HL-60/S4 treated with retinoic acid at 250 ng/mL for 4 days and 3 days (cell line): ENCODE data around the gene OSBPL5.

Source experiments
- in situ Hi-C: fragments of 300-500 bp; cut with MboI; formaldehyde crosslinking; loops from 2 replicates; pipeline ENCODE4 v1.7.0; 2022; ENCODE audit warnings: low sequenced_read_pairs

OSBPL5 gene

DNA sequence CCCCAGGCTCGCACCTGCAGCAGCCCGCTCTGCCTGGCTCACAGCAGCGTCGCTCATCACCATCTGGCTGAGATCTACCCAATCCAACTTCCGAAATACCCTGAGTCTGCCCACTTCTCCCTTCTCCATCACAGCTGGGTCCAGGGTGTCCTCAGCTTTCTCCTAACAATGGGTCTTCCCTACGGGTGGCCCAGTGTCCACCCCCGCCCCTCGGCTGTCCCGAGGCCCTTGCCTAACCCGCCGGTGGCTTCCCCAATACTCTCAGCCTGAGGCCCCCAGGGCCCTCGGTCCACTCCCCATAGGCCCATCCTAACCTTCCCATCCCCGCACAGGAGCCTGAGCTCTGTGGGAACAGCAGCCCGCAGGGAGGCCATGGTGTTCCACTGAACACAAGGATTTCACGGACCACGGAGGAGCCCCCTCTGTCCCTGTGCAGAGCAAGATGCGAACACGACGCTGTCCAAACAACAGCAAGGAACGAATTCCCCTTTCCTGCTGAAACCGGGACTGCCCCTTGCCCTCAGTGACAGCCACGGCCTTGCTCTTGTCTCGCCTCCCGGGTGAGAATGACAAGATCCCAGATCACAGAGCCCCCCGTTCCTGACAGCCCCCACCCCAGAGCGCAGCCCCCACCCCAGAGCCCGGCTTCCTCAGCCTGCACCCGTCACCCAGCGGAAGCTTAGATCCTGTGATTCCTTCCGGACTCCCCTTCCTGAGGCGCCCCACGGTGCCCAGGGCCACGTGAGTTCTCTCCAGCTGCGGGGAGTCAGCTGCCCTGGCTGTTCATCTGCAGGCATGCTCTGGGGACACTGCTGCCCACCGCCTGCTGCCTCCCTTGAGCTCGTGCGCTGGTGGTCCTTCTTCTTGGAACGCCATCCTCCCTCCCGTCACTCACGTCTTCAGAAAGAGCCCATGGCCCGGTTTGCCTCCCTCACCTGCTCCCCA is 59.0 kb downstream of the OSBPL5 start:
- in situ Hi-C loops, result loop anchor here (10.0 kb wide), 1 partner anchor 109 kb away; the partner anchor contains the start of gene MRGPRG

DNA sequence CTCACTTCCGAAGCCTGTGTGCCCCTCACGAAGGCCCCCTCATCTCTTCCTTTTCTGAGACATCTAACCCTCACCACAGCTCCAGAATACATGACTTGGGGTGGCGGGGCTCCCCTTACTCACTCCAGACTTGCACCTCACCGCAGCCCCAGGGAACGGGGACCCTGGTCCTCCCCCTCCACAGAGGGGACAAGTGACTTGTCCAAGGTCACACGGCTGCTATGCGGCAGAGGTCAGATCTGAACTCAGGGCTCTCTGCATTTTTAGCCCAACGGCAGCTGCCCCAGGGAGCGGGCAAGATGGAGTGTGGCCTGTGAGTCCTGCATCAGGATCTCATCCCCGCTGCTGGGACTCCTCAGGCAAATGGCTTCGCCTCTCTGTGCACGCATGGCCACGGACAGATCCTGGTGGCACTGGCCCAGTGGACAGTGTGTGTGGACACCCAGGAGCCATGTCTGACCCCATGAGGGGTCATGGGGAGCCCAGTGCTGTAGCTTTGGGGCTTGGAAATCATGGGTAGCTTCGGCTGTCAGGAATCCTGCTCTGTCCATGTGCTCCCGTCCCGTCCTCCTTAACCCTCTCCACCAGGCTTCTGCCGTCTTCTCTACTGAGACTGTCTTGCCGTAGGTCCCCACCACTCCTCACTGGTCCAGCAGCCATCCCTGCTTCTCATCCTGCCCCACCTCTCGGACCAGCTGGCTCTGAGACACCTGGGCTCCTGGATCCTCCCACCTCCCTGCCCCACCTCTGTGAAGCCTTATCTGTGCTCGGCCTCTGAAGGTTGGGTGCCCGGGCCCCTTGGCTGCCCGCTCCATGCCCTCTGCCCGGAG is 59.9 kb downstream of the OSBPL5 start:
- in situ Hi-C loops, result loop anchor here (10.0 kb wide), 1 partner anchor 110 kb away; the partner anchor contains the start of gene MRGPRG

DNA sequence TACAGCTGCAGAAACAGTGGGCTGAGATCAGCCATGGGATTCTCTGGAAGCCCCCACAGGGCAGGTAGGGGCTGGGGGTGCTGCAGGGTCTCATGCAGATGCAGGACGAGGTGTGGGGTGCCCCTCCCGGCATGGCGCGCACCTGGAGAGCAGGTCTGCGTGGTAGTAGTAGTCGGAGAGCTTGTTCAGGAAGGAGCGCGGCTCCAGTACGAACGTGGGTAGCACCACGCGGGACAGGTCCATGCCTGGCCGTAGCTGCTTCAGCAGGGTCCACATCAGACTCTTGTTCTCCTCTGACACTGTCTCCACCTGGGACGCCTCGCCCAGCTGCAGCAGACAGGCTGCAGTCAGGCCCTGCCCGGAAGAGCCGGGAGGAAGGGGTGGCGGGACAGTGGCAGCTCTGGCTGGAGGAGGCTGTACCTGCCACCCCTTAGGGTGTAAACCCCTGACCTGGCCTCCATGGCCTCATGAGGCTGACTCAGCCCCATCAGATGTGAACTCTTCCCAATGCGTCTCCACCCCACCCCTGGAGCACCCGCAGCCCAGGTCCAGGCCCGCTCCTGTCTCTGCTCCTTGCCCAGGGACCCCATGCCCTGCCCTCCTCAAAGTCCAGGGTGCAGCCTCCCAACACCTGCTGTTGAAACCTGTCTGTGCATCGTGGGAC is 60.9 kb downstream of the OSBPL5 start:
- in situ Hi-C loops, result loop anchor here (10.0 kb wide), 1 partner anchor 111 kb away; the partner anchor contains the start of gene MRGPRG

DNA sequence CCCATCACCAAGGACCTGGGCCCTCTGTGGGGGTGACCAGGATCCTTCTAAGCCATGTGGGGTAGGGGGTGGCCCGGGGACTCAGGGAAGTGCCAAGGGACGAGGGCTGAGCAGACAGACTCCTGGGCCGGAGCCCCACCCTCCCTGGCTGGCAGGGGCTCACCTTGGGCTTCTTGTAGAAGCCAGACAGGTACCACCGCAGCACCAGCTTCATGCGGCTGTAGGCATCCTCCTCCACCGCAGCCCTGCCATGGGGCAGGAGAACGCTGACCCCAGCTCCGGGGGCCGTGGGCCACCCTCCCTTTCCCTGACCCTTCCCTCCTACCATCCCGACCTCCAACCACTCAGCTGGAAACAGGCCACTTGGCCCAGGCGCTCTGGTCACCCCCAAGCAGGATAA is 62.0 kb downstream of the OSBPL5 start:
- in situ Hi-C loops, result loop anchor here (10.0 kb wide), 1 partner anchor 112 kb away; the partner anchor contains the start of gene MRGPRG

DNA sequence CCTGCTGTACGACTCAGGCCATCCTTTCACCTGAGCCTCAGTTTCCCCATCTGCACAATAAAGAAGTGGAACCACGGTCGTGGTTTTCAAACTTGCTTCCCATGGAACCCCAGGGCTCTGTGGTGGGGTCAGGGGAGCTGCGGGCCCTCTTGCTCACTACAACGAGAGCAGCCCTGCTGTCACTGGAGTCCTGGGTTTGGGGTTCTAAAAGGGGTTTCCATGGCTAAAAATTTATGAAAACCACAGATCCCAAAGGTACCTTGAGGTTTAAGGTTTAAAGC is 62.5 kb downstream of the OSBPL5 start:
- in situ Hi-C loops, result loop anchor here (10.0 kb wide), 1 partner anchor 112 kb away; the partner anchor contains the start of gene MRGPRG

DNA sequence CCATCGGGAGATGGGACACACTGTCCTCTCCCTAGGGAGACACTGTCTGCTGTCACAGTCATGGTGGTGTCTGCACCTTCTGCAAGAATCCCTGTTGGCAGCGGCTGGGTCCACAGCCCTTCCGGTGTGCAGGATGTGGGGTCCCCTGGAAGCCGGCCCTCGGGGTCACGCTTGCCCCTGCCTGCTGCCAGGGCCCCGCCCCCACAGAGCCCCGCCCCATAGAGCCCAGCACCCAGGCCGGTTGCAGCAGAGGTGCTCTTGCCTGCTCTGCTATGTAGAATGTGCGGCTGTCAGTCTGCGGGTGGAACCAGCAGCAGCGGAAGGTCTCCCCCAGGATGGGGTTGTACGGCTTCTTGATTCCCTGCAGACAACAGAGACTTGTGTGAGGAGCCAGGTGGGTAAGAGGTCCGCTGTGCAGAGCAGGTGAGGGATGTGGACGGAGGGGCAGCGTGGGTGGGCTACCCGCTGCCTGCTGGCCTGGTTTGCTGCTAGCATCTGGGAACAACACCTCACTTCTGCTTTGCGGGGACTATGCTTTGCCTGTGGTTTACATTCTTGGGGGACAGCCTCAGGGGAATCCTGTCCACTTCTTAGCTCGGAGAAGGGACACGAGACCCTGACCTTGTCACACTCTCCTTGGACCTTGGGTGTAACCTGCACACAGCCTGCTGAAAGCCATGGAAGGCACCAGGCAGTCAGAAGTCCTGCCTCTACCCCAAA is 63.0 kb downstream of the OSBPL5 start:
- in situ Hi-C loops, result loop anchor here (10.0 kb wide), 1 partner anchor 113 kb away; the partner anchor contains the start of gene MRGPRG

DNA sequence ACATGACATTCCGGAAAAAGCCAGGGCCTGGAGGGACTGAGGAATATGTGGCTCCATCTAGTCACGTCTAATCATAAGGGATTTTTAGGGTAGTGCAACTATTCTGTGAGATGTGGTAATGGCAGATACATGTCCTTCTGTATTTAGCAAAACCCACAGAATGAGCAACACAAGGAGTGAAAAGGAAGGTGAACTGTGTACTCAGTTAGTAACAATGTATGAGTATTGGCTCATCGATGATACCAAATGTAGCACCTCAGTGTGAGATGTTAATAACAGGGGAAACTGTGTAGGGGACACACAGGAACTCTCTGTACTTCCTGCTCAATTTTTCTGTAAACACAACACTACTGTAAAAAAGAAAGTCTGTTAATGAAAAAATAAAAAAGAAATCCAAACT is 65.9 kb downstream of the OSBPL5 start:
- in situ Hi-C loops, result no loop called here

DNA sequence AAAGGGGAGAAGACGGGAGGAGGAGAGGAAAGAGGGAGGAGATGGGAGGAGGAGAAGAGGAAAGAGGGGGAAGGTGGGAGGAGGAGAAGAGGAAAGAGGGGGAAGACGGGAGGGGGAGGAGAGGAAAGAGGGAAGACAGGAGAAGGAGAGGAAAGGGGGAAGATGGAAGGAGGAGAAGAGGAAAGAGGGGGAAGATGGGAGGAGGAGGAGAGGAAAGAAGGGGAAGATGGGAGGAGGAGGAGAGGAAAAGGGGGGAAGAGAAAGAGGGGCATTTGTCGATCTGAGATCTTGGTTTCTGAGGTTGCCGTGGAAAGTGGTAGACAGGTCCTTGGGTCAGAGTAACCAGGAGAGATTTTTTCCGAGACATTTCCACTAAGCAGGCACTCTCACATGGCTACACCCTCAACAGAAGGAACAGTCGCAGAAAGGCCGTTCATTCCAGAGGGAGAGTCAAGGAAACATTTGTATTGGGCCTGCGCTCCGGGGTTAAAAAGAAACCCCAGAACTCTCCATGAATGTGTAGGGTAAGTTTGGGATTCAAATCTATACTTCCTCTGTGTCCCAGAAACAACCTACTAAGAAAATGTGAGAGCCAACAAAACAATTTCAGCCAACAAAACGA is 68.1 kb downstream of the OSBPL5 start:
- in situ Hi-C loops, result no loop called here

DNA sequence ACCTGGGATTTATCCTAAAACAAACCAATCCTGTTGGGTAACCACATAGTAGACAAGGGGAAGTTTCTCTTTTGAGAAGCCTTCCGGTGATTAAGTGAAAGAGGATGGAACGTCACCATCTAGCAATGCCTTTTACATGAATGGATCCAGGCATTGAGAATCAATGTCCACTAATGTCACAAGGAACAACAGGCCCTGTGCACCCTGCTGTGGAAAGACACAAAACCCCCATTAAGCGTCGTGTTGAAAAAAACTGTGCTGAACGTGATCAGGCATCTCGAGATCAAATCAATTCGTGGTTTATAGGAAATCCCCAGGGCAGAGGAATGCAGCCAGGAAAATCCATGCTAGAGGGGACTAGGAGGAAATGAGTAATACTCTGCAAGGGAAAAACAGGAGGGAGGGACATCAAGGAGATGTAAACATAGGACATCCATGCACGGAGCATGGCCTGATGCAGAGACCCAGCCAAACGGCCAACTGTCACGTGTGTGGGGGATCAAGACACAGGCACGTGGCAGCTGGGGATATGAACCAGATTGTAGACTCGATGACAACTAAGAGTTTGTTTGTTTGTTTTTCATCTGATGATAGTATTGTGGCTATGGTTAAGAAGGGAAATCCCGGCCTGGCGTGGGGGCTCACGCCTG is 69.3 kb downstream of the OSBPL5 start:
- in situ Hi-C loops, result no loop called here

DNA sequence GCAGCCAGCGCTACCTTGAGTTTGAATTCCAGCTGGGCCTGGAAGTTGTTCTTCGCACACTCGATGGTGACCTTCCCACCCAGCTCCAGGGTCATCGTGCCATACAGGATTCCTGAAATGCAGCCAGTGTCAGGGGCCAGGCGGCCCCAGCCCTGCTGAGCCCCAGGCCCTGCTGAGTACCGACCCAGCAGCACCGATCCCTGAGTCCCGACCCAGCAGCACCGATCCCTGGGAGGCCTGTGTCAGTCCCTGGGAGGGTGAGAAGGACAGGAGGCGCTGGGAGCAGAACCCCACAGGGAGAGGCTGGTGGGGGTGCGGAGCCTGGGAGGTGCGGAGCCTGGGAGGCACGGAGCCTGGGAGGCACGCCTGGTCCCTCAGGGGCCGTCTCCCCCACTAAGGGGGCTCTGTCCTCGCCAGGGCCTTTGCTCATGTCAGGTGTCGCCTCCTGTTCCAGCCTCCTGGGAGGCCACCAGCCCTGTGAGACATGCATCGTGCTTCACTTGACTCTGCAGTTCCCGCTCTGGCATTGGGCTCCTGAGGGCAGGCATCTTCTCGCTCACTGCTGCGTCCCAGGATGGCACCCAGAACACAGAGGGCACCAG is 70.8 kb downstream of the OSBPL5 start:
- in situ Hi-C loops, result no loop called here

DNA sequence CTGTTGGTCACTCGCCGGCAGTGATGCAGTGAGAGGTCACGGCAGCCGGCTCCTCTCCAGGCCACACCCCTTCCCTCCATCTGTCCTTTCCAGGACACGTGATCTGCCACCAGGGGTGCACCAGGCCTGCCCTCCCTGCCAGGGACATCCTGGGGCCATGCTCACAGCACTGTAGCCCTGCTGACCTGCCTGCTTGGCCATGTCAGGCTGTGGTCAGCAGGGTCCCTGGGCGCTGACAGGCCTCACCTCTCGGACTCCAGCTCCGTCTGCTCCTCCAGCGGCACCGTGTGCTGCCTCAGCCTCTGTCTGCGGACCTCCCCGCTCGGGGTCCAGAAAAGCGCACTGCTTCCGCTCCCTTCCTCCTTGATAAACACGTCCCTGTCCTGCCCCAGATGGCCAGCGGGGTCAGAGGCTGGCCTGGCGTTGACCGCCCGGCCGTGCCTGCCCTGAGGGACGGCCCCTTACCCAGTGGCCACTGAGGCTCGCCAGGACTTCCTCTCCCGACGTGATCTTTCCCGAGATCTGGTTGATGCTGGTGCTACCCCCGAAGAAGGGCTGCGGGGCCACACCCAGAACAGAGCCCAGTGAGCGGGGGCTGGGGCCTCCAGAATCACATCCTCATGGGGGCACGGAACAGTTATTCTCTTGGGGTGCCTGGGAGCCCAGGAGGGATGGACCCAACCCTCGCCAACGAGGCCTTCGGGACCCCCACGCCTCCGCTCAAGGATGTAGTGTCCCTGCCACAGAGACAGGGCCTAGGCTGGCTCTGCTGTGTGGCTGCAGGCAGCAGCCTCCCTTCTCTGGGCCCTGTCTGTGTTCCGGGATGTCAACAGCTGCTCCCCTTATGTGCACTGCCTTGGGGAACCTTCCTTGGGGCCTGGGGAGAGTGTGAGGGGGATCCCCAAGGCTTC is 71.6 kb downstream of the OSBPL5 start:
- in situ Hi-C loops, result no loop called here

DNA sequence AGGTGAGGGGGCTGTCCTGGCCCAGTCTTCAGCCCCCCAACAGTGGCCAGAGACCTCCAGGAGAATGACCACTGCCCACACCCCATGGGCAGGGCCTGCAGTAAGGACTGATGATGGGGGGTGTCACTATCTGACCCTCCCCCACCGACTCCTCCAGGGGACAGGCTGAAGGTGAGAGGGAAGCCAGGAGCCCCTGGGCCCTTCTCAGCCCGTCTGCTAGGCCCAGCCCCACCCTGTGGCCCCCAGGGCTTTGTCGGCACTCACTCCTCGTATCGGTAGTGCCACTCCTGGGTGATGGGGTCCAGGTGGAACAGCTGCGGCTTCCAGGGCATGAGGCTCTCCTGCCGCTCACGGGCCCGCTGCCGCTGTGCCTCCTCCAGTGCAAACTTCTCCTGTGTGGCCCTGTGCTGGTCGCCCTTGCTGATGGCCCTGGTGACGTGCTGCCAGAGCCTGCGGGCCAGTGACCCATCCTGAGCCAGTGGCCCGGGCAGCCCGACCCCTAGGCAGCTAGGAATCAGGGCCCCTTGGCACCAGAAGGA is 72.4 kb downstream of the OSBPL5 start:
- in situ Hi-C loops, result no loop called here

DNA sequence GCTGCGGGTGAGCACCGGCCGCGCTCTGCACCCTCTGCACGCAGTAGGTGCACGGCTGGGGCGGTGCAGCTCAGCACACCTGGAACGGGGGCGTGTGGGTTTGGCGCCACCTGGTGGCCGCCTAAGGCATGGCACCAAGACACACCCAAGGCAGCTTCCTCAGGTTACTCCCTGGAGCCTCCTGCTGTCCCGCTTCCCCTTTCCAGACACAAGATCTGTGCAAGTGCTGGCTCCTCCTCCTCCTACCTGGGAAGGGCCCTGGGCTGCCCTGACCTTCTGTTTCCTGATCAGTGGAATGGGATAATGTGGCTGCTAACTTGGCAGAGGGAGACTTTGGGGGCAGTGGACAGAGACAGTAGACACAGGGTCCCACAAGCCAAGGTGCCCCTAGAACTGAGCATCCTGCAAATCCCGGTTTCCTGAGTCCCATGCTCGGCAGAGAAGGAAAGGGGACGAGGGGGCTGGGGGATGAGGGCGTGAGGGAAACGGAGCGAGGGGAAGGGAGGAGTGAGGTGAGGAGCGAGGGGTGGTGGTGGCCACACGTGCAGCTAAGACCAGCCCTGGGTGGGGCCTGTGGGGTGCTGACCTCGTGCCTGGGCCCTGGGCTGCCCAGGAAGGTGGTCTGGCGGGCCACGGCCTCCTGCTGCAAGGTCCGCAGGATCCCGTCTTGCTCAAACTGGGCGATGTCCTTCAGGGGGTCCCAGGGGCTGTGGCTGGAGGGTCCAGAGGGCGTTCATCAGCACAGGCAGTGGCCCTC is 73.1 kb downstream of the OSBPL5 start:
- in situ Hi-C loops, result no loop called here

DNA sequence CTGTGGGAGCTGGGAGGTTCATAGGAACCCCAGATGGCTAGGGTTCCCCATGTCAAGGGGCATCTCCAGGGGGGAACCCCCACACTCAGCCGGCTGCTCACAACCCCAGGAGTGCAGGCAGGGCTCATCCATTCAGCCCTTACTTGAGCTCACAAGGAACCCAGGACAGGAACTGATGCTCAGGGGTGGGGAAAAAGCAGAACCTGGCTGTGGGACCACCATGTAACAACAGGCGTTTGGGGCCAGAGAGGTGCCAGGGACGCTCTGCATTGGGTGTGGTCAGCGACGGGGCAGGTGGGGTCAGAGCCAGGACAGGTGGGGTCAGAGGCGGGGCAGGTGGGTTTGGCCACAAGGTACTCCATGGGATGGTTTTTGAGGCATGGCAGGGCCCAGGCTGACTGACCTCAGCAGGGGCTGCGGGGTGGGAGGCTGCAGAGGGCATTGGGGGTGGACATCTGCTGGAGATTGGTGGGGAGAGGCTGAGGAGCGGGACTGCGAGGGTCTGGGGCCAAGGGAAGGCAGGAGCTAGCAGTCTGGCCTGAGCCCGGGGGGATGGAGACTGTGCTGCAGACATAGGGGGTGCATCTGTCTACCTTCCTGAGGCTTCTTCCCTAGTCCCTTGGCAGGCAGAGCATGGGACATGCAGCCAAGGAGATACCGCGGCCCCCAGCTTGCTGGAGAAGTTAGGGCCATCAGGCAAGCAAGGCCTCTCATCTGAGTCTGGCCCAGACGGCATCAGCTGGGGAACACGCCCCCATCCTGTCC is 73.8 kb downstream of the OSBPL5 start:
- in situ Hi-C loops, result no loop called here

DNA sequence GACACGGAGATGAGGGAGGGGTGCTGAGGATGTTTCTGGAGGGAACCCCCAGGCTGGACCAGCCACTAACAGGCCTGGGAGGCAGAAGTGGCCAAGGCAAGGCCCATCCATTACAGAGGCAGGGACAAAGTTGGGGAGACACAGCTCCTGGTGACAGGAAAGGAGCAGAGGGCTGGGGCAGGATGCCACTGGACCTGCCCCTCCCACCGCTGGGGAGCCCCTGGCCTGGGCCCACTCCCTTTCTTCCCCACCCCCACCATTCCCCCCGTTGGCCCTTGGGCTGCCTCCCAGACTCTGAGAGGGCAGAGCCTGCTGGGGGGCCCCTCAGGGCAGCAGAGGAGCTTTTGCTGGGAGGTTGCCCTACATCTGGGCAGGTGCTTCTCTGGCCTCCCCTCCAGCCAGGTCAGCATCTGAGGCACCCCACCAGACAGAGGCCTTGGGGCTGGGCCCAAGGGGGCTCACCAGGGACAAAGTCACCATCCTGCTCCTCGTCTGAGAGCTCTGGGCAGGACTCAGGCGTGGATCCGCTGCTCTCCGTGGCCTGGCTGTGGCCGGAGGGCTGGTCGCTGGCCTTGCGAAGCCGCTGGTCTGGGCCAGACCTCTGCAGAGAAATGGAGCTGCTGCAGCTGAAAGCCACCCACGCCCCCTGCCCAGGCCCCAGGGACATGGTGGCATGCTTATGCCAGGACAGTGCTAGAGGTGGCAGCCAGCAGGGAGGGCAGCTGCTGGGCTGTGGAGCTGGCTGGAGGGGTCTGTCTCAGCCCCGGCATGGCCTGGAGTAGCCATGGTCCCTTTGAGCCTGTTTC is 74.8 kb downstream of the OSBPL5 start:
- in situ Hi-C loops, result no loop called here
